ENCODE results near the gene EGF.

GRCh38 chr4:109930464-109930863 lies 17.8 kb downstream of the EGF start:
- TF ChIP-seq CTCF (IDR thresholded peaks at IDR 0.05; ENCODE audit: insufficient read depth, low read length, poor library complexity, severe bottlenecking) (no peak), EZH2phosphoT487 (conservative IDR thresholded peaks at IDR 0.05; ENCODE audit: low read length) (no peak)

All from SU-DHL-6 (cell line).